ENCODE data around the gene EMP1. TPM values are rescaled to one million over a fixed set of nuclear protein-coding genes. Genes with fewer than 3 reads are reported as not detected.
A peak's percentile ranks its signal among the peaks of the same experiment; 100 is the strongest.

The EMP1 gene
- total RNA-seq, 1 donor from 2014 or later, result 76.8 TPM

- intact Hi-C loops (cut with micrococcal nuclease), result no loop called here
Observed at GRCh38 chr12:13193505-13194231, 2.9 kb upstream of the EMP1 start.

GRCh38 chr12:13194401-13195110, 2.0 kb upstream of the EMP1 start:
- DNase-seq (no peak), ATAC-seq (no peak)
- intact Hi-C loops (cut with micrococcal nuclease), result loop anchor here (5.0 kb wide), 1 partner anchor 92 kb away; the partner anchor contains the start of gene GSG1

More at GRCh38 chr12:13193505-13194231, 2.9 kb upstream of the EMP1 start:
- no peak for ATAC-seq
- no peak for DNase-seq

- no peak for ATAC-seq
- intact Hi-C loops (cut with micrococcal nuclease), result loop anchor here (5.0 kb wide), 1 partner anchor 93 kb away; the partner anchor contains the start of gene GSG1
- DNase-seq, result no peak
Observed at GRCh38 chr12:13195250-13195649, 1.3 kb upstream of the EMP1 start.

GRCh38 chr12:13195785-13196129, 769 bp upstream of the EMP1 start:
- DNase-seq, result no peak
- intact Hi-C loops (cut with micrococcal nuclease), result loop anchor here (5.0 kb wide), 1 partner anchor 93 kb away; the partner anchor contains the start of gene GSG1
- ATAC-seq, result peak; percentile 33

GRCh38 chr12:13197032-13197431, 506 bp downstream of the EMP1 start:
- ATAC-seq, result peak; percentile 2
- intact Hi-C loops (cut with micrococcal nuclease), result loop anchor here (5.0 kb wide), 1 partner anchor 95 kb away; the partner anchor contains the start of gene GSG1
- no peak for DNase-seq

- ATAC-seq (peak; percentile 76), DNase-seq (peak; percentile 67)
Observed at GRCh38 chr12:13197526-13198143, 1.1 kb downstream of the EMP1 start.

GRCh38 chr12:13198241-13198640, 1.7 kb downstream of the EMP1 start:
- intact Hi-C loops (cut with micrococcal nuclease), result loop anchor here (5.0 kb wide), 1 partner anchor 96 kb away; the partner anchor contains the start of gene GSG1
- DNase-seq (no peak), ATAC-seq (no peak)

More at GRCh38 chr12:13197526-13198143, 1.1 kb downstream of the EMP1 start:
- intact Hi-C loops (cut with micrococcal nuclease), result loop anchor here (5.0 kb wide), 1 partner anchor 95 kb away; the partner anchor contains the start of gene GSG1

GRCh38 chr12:13198876-13199275, 2.4 kb downstream of the EMP1 start:
- no peak for ATAC-seq
- intact Hi-C loops (cut with micrococcal nuclease), result loop anchor here (5.0 kb wide), 1 partner anchor 97 kb away; the partner anchor contains the start of gene GSG1
- no peak for DNase-seq

GRCh38 chr12:13199592-13199991, 3.1 kb downstream of the EMP1 start:
- ATAC-seq, result no peak
- intact Hi-C loops (cut with micrococcal nuclease), result loop anchor here (5.0 kb wide), 1 partner anchor 97 kb away; the partner anchor contains the start of gene GSG1
- no peak for DNase-seq

- ATAC-seq, result no peak
Observed at GRCh38 chr12:13200841-13201240, 4.3 kb downstream of the EMP1 start.

GRCh38 chr12:13203034-13203922, 6.8 kb downstream of the EMP1 start:
- DNase-seq, result peak; percentile 76
- intact Hi-C loops (cut with micrococcal nuclease), result no loop called here
- ATAC-seq, result peak; percentile 75

More at GRCh38 chr12:13200841-13201240, 4.3 kb downstream of the EMP1 start:
- no peak for DNase-seq
- intact Hi-C loops (cut with micrococcal nuclease), result no loop called here

GRCh38 chr12:13204428-13204827, 7.9 kb downstream of the EMP1 start:
- DNase-seq (no peak), ATAC-seq (no peak)
- intact Hi-C loops (cut with micrococcal nuclease), result no loop called here

GRCh38 chr12:13205809-13206559, 9.5 kb downstream of the EMP1 start:
- intact Hi-C loops (cut with micrococcal nuclease), result loop anchor here (5.0 kb wide), 1 partner anchor 219 kb away; no protein-coding TSS in a partner anchor
- DNase-seq (no peak), ATAC-seq (no peak)

- DNase-seq (no peak), ATAC-seq (no peak)
- intact Hi-C loops (cut with micrococcal nuclease), result loop anchor here (5.0 kb wide), 1 partner anchor 219 kb away; no protein-coding TSS in a partner anchor
Observed at GRCh38 chr12:13206560-13206897, 10.0 kb downstream of the EMP1 start.

GRCh38 chr12:13208533-13209435, 12.3 kb downstream of the EMP1 start:
- ATAC-seq, result no peak
- no peak for DNase-seq
- intact Hi-C loops (cut with micrococcal nuclease), result loop anchor here (5.0 kb wide), 1 partner anchor 221 kb away; no protein-coding TSS in a partner anchor

- intact Hi-C loops (cut with micrococcal nuclease), result loop anchor here (5.0 kb wide), 3 partner anchors 112 to 292 kb away; no protein-coding TSS in a partner anchor
- no peak for ATAC-seq
- DNase-seq, result no peak
Observed at GRCh38 chr12:13209436-13210235, 13.1 kb downstream of the EMP1 start.
